Hepatic stellate cell (primary cell): ENCODE results near the gene DLGAP1.

Experiments
- DNase-seq: peaks from one replicate; pipeline ENCODE4 v3.0.0; 2011; ENCODE audit warnings: low spot score

DLGAP1 gene

DNA sequence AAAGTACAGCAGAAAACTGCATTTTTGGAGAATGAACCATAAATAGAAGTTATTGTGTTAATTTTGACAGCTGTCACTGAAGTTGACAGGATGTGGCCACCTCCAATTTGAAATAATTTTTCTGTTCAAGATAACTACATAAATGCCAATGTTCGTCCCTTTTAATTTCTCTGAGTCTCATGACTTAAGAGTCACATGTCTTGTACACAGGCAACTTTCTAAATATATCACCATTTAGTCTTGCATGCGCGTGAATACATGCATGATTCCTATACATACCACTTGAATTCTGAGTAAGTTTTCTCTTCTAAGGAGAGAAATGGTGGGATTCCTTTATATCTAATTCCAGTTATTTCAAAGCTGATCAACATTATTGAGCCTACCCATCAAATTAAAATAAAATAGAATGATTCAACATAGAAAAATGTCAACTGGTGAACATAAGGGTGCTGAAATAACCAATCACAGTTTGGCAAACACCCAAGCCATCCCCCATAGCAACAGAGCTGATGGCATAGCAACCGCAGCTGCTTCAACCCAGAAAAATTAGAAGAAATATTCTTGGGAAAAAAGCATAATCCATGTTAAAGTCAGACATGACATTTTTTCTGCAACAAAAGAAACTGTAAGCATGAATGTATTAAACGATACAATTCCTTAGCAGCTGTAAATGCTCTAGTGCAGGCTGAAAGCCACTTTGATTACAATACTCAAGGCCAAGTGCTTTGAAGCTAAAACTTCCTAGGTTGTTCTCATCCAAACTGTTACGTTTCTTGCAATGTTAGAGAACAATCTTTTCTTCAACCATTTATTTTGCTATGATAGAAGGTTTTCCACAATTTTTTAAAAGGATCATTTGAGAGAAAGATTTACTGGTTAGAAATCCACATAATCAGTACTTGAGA, 282.7 kb downstream of the DLGAP1 start:
- no peak for DNase-seq

DNA sequence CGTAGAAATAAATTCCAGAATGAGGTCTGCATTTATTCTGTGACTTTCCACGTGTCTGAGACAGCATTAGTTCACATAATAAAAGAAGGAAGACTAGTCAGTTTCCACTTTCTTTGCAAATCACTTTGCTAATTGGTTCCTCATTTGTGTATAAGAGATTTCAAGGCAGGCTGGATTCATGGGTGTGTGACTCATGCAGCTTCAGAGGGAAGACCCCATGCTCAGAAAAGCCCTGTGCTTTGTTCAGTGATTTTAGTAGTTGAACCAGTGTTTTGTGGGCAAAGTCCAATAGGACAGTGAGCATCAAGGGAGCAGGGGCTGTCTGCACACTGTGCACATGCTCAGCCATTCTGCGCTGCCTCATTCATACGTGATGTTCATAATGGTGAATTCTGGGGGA, 297.8 kb downstream of the DLGAP1 start:
- no peak for DNase-seq

DNA sequence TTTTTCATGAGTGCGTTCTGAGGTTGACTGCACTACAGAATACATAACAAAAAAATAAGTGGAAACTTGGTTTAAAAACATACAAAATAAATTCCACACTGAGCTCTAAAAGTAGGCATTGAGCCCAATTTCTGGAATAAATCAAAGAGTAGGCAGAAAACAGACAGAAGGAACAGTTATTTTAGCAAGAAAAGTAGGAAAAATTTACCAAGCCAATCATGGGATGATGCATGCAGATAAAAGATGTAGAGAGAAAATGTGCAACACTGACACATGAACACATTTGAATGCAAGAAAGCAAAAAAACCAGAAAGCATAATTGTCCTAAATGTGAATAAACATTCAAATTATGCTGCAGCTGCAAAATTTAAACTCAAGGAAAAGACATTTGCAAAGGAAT, 308.3 kb downstream of the DLGAP1 start:
- DNase-seq, result no peak

DNA sequence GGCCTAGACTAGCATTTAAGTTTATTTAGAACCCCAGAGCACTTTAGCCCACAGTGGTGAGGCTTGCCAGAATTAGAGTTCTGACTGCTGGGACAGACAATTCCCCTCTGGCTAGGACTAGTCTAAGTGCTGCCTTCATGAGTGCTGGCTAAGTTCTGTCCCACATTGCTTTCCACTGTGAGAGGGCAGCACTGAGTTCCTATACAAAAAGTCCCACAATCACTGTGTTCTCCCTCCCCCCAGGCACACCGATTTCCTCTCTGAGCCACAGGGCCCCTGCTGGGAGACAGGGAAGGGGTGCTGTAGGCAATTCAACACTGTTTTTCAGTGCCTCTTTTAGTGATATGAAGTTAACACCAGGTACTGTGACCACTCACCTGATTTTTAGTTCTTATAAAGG, 310.9 kb downstream of the DLGAP1 start:
- DNase-seq, result no peak

DNA sequence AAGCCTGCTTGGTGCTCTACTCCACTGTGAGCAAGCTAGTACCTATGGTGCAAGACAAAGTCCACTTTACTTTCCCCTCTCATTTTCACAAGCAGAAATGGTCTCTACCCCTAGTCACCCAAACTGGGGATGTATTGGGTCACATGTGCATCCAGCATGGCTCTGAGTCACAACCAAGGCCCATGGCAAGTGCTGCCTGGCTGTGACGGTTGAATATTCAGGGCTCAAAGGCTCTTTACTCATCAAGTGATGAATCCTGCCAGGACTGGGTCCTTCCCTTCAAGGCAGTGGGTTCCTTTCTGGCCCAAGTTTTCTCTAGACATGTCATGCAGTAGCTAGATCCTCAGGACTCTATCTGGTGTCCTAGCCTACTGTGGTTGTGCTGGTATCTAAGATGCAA, 311.5 kb downstream of the DLGAP1 start:
- DNase-seq, result no peak

DNA sequence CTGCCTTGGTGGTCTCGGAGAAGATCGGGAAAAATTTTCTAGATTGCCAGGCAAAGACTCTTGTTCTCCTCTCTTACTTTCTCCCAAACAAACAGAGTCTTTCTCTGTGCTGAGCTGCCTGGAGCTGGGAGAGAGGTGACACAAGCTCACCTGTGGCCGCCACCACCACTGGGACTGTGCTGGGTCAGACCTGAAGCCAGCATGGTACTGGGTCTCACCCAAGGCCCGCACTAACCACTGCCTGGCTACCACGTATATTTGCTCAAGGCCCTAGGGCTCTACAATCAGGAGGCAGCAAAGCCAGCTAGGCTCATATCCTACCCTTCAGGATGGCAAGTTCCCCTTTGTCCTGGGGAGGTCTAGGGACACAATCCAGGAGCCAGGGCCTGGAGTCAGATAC, 312.2 kb downstream of the DLGAP1 start:
- no peak for DNase-seq

DNA sequence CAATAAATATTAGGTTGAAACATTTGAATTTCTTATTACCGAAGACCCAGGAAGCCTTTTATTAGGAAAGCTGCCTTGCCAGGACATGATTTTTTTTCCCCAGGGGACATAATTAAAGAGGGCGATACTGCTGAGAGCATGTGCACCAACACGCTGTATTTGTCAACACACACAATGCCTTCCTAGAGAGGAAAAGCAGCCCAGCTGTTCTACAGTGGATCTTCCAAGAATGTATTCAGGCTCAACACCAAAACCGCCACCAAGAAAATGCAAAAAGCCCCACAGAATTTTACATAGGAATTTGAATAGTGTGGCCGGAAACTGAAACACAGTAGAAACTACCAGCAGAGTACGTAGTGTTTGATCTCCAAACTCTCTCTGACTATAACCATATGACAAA, 320.4 kb downstream of the DLGAP1 start:
- no peak for DNase-seq

DNA sequence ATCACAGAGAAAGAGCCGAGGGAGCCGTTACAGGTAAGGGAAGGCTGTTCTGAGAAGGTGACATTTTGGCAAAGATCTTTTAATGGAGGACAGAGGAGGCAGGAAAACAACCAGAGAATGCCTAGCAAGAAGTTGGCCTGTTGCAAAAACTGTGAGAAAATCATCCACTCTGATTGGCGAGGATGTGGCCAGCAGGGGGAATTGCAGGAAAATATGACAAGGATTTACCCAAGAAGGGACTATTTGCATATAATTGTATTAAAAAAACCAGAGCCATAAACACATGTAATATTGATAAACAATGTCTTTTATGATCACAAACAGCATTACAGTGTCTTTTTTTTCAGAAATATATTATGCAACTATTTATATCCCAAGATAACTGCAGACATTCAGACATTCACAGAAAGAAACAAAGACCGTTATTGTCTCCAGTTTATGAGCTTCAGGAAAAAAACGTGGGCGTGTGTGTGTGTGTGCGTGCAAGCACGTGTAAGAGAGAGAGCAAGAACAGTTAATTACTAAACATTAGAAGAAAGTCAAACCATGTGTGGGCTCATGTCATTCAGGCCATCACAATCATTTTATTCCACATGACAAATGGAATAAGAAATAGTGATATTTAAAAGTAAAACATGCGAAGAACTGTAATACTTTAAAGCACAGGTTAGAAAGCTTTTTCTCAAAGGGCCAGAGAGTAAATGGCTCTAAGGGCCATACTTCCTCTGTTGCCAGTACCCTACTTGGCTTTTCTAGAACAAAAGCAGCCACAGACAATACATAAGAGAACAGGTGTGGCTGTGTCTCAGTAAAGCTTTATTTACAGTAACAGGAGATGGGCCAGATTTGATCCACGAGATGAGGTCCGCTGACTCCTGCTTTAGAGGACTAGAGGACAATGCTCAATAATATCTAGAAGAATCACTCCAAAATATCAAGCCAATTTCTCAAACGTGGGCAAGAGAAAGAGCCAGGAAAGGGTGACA, 324.1 kb downstream of the DLGAP1 start:
- DNase-seq, result no peak

DNA sequence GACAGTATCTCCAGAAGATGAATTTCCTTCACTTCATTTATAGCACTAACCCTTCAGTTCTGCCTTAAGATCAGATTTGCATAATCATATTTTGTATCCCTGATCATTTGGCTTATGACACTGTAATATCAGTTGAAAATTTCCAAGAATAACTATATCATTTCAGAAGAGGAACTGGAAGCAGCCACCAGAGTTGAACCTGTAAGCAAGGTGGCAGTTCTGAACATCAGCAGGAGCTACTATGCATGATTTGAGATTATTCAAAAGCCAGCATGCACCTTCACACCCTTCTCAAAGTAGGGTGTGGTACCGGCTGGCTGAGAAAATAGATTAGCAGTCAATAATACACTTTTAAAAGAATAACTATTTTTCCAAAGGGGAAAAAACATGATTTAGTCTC, 328.2 kb downstream of the DLGAP1 start:
- DNase-seq, result no peak

DNA sequence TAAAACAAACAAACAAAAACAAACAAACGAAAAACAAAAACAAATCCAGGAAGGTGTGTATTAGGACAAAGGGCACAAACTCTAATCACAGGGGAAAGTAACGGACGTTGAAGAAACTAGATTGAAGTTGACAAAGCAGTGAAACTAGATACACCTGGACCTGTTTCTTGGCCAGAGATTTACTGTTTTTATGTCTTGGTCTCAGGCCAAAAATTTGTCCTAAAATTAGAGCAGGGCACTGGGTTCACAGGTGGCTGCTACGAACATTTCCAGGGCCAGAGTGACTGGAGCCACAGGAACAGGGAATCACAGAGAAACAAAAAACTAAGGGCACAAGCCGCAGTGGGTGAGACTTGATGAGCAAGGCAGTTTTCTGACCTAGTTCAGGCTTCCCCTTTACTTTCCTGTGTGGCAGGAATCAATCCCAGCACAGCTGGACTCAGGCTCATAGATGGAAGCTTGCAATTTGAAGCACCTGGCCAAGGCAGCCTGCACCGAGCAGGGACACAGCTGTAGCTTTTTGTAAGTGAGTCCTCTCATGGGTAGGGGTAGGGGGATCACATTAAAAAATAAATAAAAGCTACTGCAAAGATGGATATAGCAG, 329.4 kb downstream of the DLGAP1 start:
- no peak for DNase-seq

DNA sequence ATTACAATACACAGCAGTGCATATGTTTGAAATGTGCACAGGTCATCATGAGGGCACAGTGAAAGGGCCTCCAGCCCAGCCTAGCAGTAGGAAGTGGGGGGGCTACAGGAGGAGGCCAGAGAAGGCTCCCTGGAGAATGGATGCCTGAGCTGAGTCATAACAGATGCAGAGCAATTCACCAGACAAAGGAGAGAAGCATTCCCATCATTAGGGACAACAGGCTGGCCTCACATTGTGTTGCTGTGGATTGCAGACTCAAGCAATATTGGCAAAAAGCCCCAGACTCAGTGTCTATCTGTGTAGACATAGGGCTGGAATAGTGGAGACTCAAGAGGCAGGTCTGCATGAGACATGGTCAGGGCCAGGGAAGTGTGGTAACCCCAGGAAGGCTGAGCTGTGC, 329.9 kb downstream of the DLGAP1 start:
- DNase-seq, result no peak

DNA sequence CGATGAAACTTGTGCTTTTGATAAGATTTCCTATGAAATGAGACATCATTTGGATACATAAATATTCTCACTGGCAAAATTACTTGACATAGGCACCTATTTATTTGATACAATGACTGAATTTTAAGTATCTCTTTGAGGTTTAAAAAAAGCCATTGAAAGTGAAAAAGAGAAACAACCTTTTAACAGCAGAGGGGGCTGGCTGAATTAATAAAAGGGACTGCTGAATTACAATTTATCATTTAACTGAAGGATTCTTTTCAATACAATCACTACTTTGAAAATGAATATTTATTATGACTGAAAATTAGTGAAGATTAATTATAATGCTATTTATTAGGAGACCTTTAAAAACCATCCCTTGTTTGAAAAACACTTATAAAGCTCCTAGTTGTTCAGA, 335.3 kb downstream of the DLGAP1 start:
- DNase-seq, result no peak

DNA sequence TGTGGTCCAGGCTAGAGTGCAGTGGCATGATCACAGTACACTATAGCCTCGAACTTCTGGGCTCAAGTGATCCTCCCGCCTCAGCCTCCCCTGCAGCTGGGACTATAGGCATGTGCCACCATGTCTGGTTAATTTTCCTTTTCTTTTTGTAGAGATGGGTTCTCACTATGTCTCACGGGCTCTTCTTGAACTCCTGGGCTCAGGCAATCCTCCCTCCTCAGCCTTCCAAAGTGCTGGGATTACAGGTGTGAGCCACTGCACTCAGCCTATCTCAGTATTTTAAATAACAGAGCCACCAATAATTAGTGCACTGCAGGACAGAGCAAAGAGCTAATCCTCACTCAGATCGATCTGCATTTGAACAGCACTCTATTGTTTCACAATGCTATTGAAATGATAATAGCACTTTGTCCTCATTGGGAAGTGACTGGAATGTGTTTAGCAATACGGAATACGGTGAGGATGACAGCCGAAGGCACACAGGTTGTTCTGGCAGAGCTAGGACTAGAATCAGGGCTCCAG, 335.9 kb downstream of the DLGAP1 start:
- no peak for DNase-seq

DNA sequence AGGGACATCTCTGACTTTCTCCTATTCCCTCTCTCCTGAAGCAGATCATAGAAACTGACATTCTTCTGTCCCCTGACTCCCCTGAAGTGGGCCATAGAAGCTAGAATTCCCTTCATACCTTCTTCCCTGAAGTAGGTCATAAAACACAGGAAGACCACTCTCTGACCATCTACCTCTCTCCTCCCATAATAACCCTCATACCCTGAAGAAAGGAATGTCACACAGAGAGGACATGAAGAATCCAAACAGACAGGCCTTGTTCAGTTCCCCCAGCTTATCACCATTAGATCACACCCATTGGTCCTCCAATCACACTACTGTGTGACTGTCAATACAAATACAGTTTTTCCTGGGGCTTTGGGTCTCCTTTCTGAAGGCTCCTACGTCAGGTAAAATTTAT, 347.1 kb downstream of the DLGAP1 start:
- no peak for DNase-seq

DNA sequence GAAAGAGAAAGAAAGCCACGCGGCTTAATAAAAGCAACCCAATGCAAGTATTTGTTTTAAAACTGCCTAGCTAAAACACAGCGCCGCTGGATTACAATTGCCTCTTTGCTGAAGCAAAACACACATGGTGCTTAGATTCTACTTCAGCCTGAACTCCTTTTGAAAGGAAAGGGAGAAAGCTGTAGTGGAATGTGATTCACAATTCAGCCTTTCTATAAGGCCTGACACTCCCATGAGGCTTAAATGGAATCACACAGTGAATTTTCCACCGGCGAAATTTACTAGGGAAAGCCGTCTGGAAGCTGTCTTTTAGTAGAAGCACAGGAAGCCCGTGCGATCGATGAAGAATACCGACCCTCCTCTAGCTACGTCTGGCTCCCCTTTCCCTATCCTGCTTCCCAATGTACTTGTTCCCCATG, 348.0 kb downstream of the DLGAP1 start:
- no peak for DNase-seq

DNA sequence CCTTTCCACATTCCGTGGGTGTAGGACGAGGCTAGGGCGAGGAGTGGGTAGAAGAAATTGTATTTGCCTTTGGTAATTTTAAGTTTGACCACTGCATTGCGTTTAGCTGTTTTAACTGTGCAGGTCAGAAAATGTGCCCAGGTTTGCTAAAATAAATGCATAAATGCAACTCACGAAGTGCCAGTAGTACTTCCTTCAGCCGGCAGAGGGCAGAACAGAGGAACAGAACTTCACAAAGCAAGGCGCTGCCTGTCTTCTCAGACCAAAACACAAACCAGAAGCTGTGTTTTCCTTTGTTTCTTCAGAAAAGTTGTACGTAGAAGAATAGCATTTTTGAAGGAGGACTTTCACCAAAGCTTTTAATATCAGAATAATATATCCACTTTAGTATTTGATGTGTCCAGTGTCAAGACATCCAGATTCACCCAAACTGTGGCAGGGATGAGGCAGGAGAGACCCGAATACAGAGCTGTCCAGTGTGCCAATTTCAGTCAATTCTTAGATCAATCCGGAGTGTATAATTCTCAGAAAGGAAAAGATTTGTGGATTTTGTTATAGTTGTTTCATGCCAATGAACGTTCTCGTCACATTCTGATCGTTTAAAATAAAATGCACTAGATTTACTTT, 348.6 kb downstream of the DLGAP1 start:
- peak; percentile 3 for DNase-seq

DNA sequence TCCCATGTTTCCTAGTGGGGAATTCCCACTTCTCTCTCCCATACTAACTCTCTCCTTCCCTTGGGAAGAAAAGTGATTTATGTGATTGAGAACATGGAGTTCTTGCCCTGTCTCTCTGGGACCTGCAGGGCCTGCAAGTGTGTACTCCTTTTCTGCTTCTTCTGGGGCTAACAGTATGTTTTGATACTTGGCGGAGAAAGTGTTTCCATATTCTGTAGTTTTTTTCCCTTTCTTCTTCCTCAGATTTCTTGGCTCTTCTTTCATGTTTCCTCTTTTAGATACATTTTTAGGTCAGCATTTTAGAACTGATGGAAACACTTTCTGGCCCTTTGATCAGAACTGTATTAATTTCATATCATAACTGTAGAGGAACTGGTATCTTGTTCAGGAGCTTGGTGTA, 352.2 kb downstream of the DLGAP1 start:
- DNase-seq, result no peak

DNA sequence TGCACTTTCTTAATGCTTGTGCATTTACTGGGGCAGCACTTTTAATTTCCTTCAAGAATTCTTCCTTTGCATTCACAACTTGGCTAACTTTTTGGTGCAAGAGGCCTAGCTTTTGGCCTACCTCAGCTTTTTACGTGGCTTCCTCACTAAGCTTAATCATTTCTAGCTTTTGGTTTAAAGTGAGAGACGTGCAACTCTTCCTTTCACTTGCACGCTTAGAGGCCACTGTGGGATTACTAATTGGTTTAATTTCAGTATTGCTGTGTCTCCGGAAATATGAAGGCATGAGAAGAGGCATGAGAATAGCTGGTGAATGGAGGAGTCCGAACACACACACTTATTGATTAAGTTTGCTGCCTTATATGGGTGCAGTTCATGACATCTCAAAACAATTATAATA, 354.1 kb downstream of the DLGAP1 start:
- DNase-seq, result no peak

DNA sequence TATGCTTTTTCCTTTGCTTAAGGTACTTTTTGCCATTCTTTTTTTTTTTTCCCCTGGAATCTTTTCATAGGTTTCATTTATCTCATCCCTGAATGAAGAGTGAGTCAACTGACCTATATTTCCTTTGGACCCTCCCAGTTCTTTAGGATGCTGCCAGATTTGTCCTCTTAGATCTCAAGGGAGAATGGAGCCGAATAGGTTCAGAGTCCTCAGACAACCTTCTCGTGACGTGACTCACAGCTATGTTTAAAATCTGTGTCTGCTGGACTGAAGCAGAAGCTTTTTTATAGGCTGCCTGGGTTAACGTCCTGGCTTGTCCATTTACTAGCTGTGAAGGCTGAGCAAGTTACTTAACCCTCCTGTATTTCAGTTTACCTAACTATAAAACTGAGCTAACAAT, 358.6 kb downstream of the DLGAP1 start:
- DNase-seq, result no peak

DNA sequence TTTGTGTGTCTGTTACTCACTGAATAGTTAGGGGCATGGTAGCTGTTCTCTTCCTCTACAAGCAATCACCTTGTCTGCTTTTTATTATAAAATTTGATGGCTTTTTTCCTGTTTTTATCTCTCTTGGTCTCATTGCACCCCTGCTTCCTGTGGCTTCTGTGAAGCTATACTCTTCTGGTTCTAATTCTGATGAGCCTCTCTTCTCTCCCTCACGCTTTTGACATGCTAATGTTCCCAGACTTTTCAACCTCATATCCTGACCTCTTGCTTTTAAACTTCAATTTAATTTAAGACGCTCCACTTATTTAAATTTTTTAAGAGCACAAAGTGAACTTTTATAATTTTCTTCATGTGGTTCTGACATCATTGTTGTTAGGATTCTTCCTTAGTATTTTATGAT, 361.4 kb downstream of the DLGAP1 start:
- DNase-seq, result no peak

DNA sequence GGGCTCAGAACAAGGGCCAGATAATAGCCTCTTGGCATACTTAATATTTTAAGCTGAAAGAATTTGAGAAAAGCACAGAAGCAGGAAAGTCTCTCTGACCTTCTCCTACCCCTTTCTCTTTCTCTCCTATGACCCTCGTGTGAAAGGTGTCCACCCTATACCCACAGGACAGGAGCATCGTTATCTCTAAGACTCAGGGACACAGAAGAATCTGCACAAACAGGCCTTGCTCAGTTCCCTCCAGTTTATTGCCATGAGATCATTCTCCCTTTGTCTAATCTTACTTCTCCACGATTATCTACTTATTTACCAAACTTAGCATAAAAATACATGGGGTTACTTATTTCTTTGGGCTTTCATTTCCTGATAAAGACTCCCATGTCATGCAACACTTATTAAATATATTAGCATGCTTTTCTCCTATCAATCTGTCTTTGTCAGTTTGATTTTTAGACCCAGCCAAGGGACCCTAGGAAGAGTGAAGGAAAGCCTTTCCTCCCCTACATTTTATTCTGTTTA, 370.7 kb downstream of the DLGAP1 start:
- no peak for DNase-seq

DNA sequence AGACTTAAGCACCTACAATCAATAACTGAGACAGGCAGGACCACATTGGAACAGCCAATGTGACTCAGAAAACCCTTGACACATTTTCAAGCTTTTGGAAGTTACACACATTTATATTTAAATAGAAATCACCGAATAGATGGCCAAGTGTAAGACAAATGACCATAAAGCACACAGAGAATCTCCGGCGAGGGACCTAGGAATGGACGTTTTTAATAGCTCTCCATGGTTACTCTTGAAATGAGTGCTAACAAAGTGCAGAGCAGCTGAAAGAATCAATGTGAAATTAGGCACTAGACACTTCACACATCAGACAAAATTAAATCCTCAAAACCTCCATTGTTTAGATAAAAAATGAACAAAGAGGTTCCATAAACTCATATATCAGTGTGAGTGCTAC, 376.9 kb downstream of the DLGAP1 start:
- no peak for DNase-seq
